Measurements from ENCODE around the gene KIF1A. TPM values are rescaled to one million over a fixed set of nuclear protein-coding genes. Genes with fewer than 3 reads are reported as not detected.

KIF1A gene
- total and polyA plus RNA-seq, 10 of the 15 experiments (the other 5 are each of a cell fraction or from before 2014, with no cell fraction given): 0.04 to 0.95 (median 0.06) TPM; not detected in 5

GRCh38 chr2:240810199-240810598, 9.8 kb downstream of the KIF1A start (continued):
- TF ChIP-seq ETV6 (conservative IDR thresholded peaks at IDR 0.05 in 1 of 2, IDR thresholded peaks at IDR 0.05 in 1 of 2; ENCODE audit: borderline replicate concordance in 1 of 2, low read depth in 1 of 2): no peak
- TF ChIP-seq NFYA (IDR thresholded peaks at IDR 0.05; ENCODE audit: borderline replicate concordance, low read depth, low read length): no peak

DNA sequence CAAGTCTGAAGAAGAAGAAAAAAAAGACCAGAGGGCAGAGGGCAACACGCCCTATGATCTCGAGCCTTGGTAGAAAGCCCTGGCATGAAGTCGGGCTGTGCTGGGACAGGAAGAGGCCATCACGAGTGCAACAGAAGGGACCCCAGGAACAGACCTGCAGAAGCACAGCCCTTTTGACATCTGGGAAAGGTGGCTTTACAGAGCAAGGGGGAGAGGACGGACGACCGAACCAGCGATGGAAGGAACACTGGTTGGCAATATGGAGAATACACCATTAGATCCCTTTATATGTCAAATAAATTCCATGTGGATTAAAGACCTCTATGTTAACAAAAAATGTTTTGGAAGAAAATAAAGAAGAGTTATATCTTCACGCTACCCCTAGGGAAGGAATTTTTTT, 10.7 kb downstream of the KIF1A start:
- POLR2A ChIA-PET: no interaction called here
- intact Hi-C loops (cut with micrococcal nuclease; ENCODE audit: unreplicated experiment) (no loop called here), in situ Hi-C loops (cut with MboI) (no loop called here)
- TF ChIP-seq ZNF592 (IDR thresholded peaks at IDR 0.05) (no peak), YY1 (IDR thresholded peaks at IDR 0.05; ENCODE audit: low read depth, low read length) (no peak), NR2C2 (IDR thresholded peaks at IDR 0.05; ENCODE audit: borderline replicate concordance, control insufficient read depth, insufficient read length, low read depth) (no peak), TARDBP (IDR thresholded peaks at IDR 0.05; ENCODE audit: borderline replicate concordance) (no peak)
- TF ChIP-seq, protein P1, sequence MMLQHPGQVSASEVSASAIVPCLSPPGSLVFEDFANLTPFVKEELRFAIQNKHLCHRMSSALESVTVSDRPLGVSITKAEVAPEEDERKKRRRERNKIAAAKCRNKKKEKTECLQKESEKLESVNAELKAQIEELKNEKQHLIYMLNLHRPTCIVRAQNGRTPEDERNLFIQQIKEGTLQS (IDR thresholded peaks at IDR 0.05; ENCODE audit: borderline replicate concordance, extremely low read depth, low read depth, low read length): no peak
- Histone ChIP-seq H3K79me2 (ENCODE audit: control insufficient read depth, insufficient read depth, low read length) (no peaks in the 10 kb centered on the region), H3K27me3 (replicated peaks in 1 of 2; ENCODE audit: control insufficient read depth in 2 of 2, insufficient read depth in 2 of 2, low read length in 1 of 2) (peaks cover 0 to 3% of the 10 kb centered on the region in 2 experiments; a peak in 1 of 4 replicates), H2AFZ (ENCODE audit: control insufficient read depth, low read depth, low read length) (no peak overlapping the region), H3K4me3 (no peak overlapping the region), H4K20me1 (ENCODE audit: control insufficient read depth, insufficient read depth) (no peaks in the 10 kb centered on the region), H3K27ac (ENCODE audit: control insufficient read depth, insufficient read depth) (no peak overlapping the region), H3K9me3 (replicated peaks; ENCODE audit: control insufficient read depth, insufficient read depth, low read length) (peaks cover 5% of the 10 kb centered on the region; the same call in 1 of the 3 replicates), H3K4me2 (ENCODE audit: control insufficient read depth, insufficient read depth) (no peak overlapping the region), H3K4me1 (ENCODE audit: control insufficient read depth, insufficient read depth, low read length) (no peaks in the 10 kb centered on the region), H3K9ac (ENCODE audit: control insufficient read depth, insufficient read depth, low read length) (no peak overlapping the region), H3K36me3 (ENCODE audit: control insufficient read depth in 2 of 2, insufficient read depth in 2 of 2, low read length in 1 of 2) (no peaks in the 10 kb centered on the region)
- ATAC-seq: no peak
- no TSS peak for BruUV-seq (replicated peaks)
- CTCF ChIA-PET: no interaction called here
- WGBS (ENCODE audit: insufficient coverage, insufficient replicate concordance, low lambda C conversion rate, missing lambda C conversion rate): 47% methylated on average over 9 of the region's 9 CpGs
- SMC1A ChIA-PET (ENCODE audit: uncharacterized antibody, unreplicated experiment): no interaction called here
- no peak for FAIRE-seq
- no peak for DNase-seq (ENCODE audit: low read depth, low spot score)
- RAD21 ChIA-PET (ENCODE audit: unreplicated experiment): no interaction called here
